Measurements from ENCODE around the gene ITIH1. TPM values are rescaled to one million over a fixed set of nuclear protein-coding genes. Genes with fewer than 3 reads are reported as not detected.

ITIH1 gene
- total RNA-seq, 1 donor from 2014 or later = 0.80 TPM

DNA sequence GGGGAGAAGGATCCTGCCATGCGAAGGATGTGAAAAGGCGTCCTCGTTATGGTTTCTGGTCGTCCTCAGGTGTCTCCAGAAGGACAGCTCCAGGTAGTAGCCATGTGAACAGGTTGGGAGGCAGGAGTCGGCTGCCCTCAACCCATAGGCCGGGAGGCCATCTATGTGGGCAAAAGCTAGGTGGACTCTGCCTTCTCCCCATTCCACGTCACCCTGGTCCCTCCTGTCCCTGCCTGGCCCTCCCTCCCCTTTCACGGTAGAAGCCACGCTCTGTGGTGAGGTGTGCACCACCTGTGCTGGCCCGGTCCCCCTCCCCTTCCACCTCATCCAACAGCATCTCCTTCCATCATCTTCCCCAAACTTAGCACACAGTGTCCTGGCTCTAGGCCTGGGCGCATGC is 33.5 kb downstream of the ITIH1 start:
- Mint-ChIP-seq H3K4me3 (no peak overlapping the region), H3K9me3 (no peaks in the 10 kb centered on the region), H3K4me1 (peaks cover 2% of the 10 kb centered on the region), H3K27ac (no peak overlapping the region), H3K36me3 (ENCODE audit: low read depth) (no peaks in the 10 kb centered on the region), H3K27me3 (no peaks in the 10 kb centered on the region)
- DNase-seq (no peak), ATAC-seq (ENCODE audit: low read depth) (no peak)
- intact Hi-C loops (cut with micrococcal nuclease) = no loop called here
- ChIA-PET CTCF (no interaction called here), POLR2A (no interaction called here)
- TF ChIP-seq, protein P1, sequence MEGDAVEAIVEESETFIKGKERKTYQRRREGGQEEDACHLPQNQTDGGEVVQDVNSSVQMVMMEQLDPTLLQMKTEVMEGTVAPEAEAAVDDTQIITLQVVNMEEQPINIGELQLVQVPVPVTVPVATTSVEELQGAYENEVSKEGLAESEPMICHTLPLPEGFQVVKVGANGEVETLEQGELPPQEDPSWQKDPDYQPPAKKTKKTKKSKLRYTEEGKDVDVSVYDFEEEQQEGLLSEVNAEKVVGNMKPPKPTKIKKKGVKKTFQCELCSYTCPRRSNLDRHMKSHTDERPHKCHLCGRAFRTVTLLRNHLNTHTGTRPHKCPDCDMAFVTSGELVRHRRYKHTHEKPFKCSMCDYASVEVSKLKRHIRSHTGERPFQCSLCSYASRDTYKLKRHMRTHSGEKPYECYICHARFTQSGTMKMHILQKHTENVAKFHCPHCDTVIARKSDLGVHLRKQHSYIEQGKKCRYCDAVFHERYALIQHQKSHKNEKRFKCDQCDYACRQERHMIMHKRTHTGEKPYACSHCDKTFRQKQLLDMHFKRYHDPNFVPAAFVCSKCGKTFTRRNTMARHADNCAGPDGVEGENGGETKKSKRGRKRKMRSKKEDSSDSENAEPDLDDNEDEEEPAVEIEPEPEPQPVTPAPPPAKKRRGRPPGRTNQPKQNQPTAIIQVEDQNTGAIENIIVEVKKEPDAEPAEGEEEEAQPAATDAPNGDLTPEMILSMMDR (IDR thresholded peaks at IDR 0.05) = no peak

DNA sequence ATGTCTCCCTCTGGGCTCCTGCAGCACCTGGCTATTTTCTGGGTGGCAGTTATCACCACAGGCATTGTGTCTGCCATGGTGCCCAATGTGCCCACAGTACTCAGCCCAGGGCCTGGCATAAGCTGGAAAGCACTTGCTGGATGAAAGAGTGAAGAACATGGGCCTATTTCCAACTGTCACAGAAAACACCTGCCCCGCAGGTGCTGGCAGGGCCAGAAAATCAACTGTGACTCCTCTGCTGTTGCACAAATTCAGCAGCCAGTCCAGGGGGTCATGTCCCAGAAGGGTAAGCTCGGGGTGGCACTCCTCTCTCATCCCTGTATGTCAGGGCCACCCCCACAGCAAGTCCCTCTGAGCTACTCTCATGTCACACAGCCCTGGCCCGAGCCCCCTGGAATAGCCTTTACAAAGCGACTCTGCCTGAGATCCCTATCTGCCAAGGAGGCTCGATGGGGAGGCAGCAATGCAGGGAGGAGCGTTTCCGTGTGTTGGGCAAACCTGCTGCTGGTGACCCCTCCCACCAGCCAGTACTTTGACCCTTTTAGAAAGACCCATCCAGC is 34.1 kb downstream of the ITIH1 start:
- POLR2A ChIA-PET = no interaction called here
- ATAC-seq (ENCODE audit: low read depth) (no peak), DNase-seq (no peak)
- no peaks in the 10 kb centered on the region for H3K27me3 Mint-ChIP-seq
- intact Hi-C loops (cut with micrococcal nuclease) = no loop called here
- CTCF ChIA-PET = no interaction called here
- H3K36me3 Mint-ChIP-seq (ENCODE audit: low read depth) = no peaks in the 10 kb centered on the region
- no peak overlapping the region for H3K4me3 Mint-ChIP-seq
- TF ChIP-seq, protein P1 (IDR thresholded peaks at IDR 0.05) = no peak
- no peaks in the 10 kb centered on the region for H3K9me3 Mint-ChIP-seq
- H3K4me1 Mint-ChIP-seq = peaks cover 2% of the 10 kb centered on the region
- H3K27ac Mint-ChIP-seq = no peak overlapping the region

DNA sequence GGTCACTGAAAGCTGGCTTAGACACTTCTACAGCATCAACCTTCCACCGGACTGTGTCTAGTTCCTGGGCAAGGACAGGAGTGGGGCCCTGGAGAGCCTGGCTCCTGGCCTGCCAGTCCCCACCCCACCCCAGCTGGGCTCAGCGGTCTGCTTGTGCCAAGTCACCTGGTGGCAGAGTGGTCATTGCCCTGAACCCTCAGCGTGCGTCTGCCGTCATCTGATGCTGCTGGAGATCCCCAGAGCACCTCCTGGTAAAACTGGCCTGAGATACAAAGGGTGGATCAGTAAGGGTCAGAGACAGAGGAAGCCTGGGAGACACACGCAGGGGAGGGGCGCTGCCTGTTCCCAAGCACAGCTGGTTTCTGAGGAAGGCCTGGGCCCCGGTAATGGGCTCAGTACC is 36.4 kb downstream of the ITIH1 start:
- POLR2A ChIA-PET = no interaction called here
- Mint-ChIP-seq H3K4me3 (no peak overlapping the region), H3K27me3 (no peaks in the 10 kb centered on the region), H3K27ac (no peak overlapping the region), H3K4me1 (peaks cover 2% of the 10 kb centered on the region), H3K36me3 (ENCODE audit: low read depth) (no peaks in the 10 kb centered on the region), H3K9me3 (no peaks in the 10 kb centered on the region)
- intact Hi-C loops (cut with micrococcal nuclease) = no loop called here
- CTCF ChIA-PET = no interaction called here
- TF ChIP-seq, protein P1 (IDR thresholded peaks at IDR 0.05) = no peak
- no peak for DNase-seq
- no peak for ATAC-seq (ENCODE audit: low read depth)

DNA sequence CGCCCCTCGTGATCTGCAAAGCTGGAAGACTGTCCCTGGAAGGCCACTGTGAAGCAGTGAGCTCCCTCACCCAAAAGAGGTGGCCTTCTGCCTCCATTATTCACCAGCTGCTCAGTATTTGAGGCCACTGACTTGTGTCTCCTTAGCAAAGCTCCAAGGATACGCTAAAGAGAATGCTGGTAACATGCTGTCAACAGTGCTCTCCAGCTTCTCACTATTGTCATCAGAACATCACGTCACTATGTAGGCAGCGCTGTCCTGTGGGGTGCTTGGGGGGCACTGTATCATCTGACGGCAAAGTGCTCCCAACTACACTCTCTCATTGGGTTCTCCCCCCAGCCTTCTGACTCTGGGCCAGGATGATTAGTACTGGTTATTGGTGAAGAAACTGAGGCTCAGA is 38.8 kb downstream of the ITIH1 start:
- Mint-ChIP-seq H3K27me3 (no peaks in the 10 kb centered on the region), H3K36me3 (ENCODE audit: low read depth) (no peaks in the 10 kb centered on the region), H3K27ac (no peak overlapping the region), H3K4me3 (no peak overlapping the region), H3K4me1 (no peaks in the 10 kb centered on the region), H3K9me3 (no peaks in the 10 kb centered on the region)
- DNase-seq (no peak), ATAC-seq (ENCODE audit: low read depth) (no peak)
- POLR2A ChIA-PET = no interaction called here
- intact Hi-C loops (cut with micrococcal nuclease) = loop anchor here (5.0 kb wide), 1 partner anchor 44 kb away; the partner anchor contains the start of gene NEK4
- TF ChIP-seq, protein P1 (IDR thresholded peaks at IDR 0.05) = no peak
- CTCF ChIA-PET = no interaction called here

DNA sequence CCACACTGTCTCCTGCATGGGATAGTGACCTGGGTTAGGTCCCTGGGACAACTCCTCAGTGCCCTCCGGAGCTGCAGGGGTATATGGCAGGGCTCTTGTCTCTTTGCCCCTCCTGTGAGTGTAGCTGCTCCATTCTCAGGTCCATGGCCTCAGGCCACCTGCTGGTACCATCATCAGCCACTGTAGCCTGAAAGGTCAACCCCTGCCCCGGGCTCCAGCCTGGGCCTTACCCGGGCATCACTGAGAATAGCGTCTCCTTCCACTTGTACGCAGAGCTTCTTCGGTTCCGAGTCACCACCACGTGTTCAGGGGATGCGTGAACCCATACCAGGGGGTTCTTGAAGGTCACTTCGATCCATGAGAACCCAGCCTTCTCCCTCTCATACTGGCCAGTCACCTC is 39.3 kb downstream of the ITIH1 start:
- H3K4me1 Mint-ChIP-seq = no peaks in the 10 kb centered on the region
- no peaks in the 10 kb centered on the region for H3K36me3 Mint-ChIP-seq (ENCODE audit: low read depth)
- no peaks in the 10 kb centered on the region for H3K27me3 Mint-ChIP-seq
- intact Hi-C loops (cut with micrococcal nuclease) = loop anchor here (5.0 kb wide), 1 partner anchor 44 kb away; the partner anchor contains the start of gene NEK4
- no peaks in the 10 kb centered on the region for H3K9me3 Mint-ChIP-seq
- no peak for DNase-seq
- no peak overlapping the region for H3K4me3 Mint-ChIP-seq
- TF ChIP-seq, protein P1 (IDR thresholded peaks at IDR 0.05) = no peak
- POLR2A ChIA-PET = no interaction called here
- CTCF ChIA-PET = no interaction called here
- ATAC-seq (ENCODE audit: low read depth) = no peak
- H3K27ac Mint-ChIP-seq = no peak overlapping the region

All from activated B cell treated with CpG ODN at 0.5 μM for 24 hours (primary cell).